Testis (tissue), 3 donors: ENCODE results near the gene MMP23B. TPM values are rescaled to one million over a fixed set of nuclear protein-coding genes. Genes with fewer than 3 reads are reported as not detected.
"Not testable (repeated sequence)": the region's sequence is repeated elsewhere in the genome, so short reads cannot be mapped to it uniquely, and the experiment has no call there.

Experiments
- DNase-seq: peaks from one replicate; pipeline ENCODE4 v3.0.0-alpha.2; 2019
- H3K27ac ChIP-seq, 2 donors: fragments of 200-600 bp; sonication (generic); one replicate each; pipeline ENCODE4 v1.5.1; 2019
- H3K27me3 ChIP-seq: fragments of 200-600 bp; sonication (generic); one replicate; pipeline ENCODE4 v1.5.1; 2019
- H3K36me3 ChIP-seq: fragments of 200-600 bp; sonication (generic); one replicate; pipeline ENCODE4 v1.5.1; 2017; ENCODE audit warnings: low read depth; ENCODE audit errors: missing control alignments
- H3K4me1 ChIP-seq: fragments of 200-600 bp; sonication (generic); one replicate; pipeline ENCODE4 v1.5.1; 2019
- H3K4me3 ChIP-seq, 2 donors: fragments of 200-600 bp; sonication (generic); one replicate each; pipeline ENCODE4 v1.5.1; 2017 to 2019
- H3K9me3 ChIP-seq: fragments of 200-600 bp; sonication (generic); one replicate; pipeline ENCODE4 v1.5.1; 2017
- POLR2A ChIP-seq: fragments of 450-650 bp; IDR thresholded peaks from one replicate; pipeline ENCODE4 v1.6.1; 2017; ENCODE audit warnings: antibody characterized with exemption, mild to moderate bottlenecking, moderate library complexity
- WGBS, 2 donors: methylation state at CpG; one replicate each; pipeline ENCODE4 v1.1.5; 2018; 5-methylcytosine and 5-hydroxymethylcytosine counted together
- intact Hi-C: fragments of 100-400 bp; cut with DNase I; formaldehyde crosslinking; loops from one replicate; pipeline ENCODE4 v1.15.1; 2023; ENCODE audit warnings: low total_unique reads
- polyA plus RNA-seq: library from polyadenylated mRNA; stranded (reverse); fragments of 350-450 nt; fragmentation: Illumina TruSeq; extraction: RNeasy Lipid Tissue Mini Kit (QIAGEN cat#74804); gene quantifications from one replicate; pipeline ENCODE4 v1.2.3, GENCODE V29; 2014; ENCODE audit warnings: low read depth, low replicate concordance; ENCODE audit not compliant: insufficient read depth
- total RNA-seq, 2 donors: library from RNA; depleted of rRNA; stranded (reverse); fragments of >200 nt; gene quantifications; one replicate each; pipeline ENCODE4 v1.2.3, GENCODE V29; 2016
- TF ChIP-seq, protein P1 (sequence below), 3 experiments: fragments of 450-650 bp in 2 of 3; fragments of 200-600 bp in 1 of 3; sonication (generic) in 1 of 3; IDR thresholded peaks; one replicate each; pipeline ENCODE4 v1.5.1; 2016 to 2019; ENCODE audit warnings: antibody characterized with exemption in 3 of 3, mild to moderate bottlenecking in 2 of 3, moderate library complexity in 1 of 3

MMP23B gene
- total and polyA plus RNA-seq, 3 donors from 2014 or later: 13.1 to 50.2 (median 49.0) TPM

DNA sequence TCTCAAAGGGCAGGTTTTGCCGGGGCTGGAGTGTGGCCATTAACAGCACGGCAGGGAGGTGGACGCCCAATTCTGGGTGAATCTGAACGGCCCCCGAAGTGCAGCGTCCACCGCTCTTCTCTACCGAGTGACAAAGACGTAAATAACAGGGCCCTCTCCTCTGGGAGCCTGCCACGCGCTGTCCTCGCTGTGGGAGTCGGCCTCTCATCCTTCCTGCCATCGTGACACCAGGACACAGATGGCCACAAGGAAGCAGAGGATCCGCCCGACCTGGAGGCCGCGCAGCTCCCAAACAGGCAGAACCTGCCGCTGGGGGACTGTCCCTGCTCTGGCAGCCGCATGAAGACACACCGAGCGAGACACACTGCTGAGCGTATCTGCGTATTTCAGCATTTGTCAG lies 38.9 kb downstream of the MMP23B start:
- H3K9me3 ChIP-seq: no peaks in the 10 kb centered on the region
- H3K27me3 ChIP-seq: no peaks in the 10 kb centered on the region
- DNase-seq: no peak
- H3K27ac ChIP-seq: no peak overlapping the region
- H3K4me3 ChIP-seq: no peak overlapping the region
- H3K36me3 ChIP-seq: peaks cover 5% of the 10 kb centered on the region
- intact Hi-C loops: loop anchor here (10.0 kb wide), 1 partner anchor 574 kb away; no protein-coding TSS in a partner anchor
- 92 to 93% methylated on average over 15 to 24 of the region's 24 CpGs for WGBS, 2 donors
- TF ChIP-seq, protein P1, sequence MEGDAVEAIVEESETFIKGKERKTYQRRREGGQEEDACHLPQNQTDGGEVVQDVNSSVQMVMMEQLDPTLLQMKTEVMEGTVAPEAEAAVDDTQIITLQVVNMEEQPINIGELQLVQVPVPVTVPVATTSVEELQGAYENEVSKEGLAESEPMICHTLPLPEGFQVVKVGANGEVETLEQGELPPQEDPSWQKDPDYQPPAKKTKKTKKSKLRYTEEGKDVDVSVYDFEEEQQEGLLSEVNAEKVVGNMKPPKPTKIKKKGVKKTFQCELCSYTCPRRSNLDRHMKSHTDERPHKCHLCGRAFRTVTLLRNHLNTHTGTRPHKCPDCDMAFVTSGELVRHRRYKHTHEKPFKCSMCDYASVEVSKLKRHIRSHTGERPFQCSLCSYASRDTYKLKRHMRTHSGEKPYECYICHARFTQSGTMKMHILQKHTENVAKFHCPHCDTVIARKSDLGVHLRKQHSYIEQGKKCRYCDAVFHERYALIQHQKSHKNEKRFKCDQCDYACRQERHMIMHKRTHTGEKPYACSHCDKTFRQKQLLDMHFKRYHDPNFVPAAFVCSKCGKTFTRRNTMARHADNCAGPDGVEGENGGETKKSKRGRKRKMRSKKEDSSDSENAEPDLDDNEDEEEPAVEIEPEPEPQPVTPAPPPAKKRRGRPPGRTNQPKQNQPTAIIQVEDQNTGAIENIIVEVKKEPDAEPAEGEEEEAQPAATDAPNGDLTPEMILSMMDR (IDR thresholded peaks at IDR 0.05): no peak
- TF ChIP-seq POLR2A: no peak
- no peaks in the 10 kb centered on the region for H3K4me1 ChIP-seq

DNA sequence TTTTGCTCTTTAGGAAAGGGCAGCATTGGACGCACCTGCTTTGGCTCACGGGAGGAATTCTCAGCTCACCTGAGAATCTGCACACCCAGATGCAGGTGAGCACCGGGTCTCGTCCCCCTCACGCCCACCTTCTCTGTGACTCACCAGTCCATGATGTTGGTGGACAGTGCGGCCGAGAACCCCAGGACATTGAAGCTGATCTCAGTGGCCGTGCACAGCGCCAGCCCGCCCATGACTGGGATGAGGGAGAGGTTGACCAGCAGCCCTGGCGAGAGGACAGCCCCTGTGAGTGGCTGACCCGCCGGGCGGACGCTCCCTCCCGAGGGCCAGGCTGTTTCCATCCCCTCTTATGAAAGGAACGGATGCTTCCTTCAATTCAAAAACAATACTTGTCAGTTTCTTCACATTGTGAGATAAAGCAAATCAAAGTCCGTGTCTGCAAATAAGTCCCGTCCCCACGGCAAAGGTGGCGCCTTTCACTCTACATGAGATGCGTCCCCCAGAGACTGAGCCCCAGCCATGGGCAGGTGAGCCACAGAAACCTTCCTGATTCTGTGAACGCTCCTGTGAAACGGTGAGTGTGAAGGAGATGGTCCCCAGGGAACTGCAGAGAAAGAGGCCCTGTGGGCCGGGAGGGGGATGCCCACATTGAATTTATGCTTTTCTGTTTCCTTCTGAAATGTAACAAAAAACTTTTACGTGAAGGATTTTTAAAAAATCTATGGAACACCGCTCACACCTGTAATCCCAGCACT lies 39.6 kb downstream of the MMP23B start:
- Histone ChIP-seq H3K27me3 (no peaks in the 10 kb centered on the region), H3K9me3 (no peaks in the 10 kb centered on the region), H3K4me1 (no peaks in the 10 kb centered on the region), H3K27ac (no peak overlapping the region), H3K4me3 (no peak overlapping the region), H3K36me3 (peaks cover 5% of the 10 kb centered on the region)
- intact Hi-C loops: loop anchor here (10.0 kb wide), 1 partner anchor 573 kb away; no protein-coding TSS in a partner anchor
- DNase-seq: no peak
- 85 to 88% methylated on average over 27 of the region's 27 CpGs for WGBS, 2 donors
- TF ChIP-seq, protein P1 (IDR thresholded peaks at IDR 0.05): no peak
- TF ChIP-seq POLR2A: no peak

DNA sequence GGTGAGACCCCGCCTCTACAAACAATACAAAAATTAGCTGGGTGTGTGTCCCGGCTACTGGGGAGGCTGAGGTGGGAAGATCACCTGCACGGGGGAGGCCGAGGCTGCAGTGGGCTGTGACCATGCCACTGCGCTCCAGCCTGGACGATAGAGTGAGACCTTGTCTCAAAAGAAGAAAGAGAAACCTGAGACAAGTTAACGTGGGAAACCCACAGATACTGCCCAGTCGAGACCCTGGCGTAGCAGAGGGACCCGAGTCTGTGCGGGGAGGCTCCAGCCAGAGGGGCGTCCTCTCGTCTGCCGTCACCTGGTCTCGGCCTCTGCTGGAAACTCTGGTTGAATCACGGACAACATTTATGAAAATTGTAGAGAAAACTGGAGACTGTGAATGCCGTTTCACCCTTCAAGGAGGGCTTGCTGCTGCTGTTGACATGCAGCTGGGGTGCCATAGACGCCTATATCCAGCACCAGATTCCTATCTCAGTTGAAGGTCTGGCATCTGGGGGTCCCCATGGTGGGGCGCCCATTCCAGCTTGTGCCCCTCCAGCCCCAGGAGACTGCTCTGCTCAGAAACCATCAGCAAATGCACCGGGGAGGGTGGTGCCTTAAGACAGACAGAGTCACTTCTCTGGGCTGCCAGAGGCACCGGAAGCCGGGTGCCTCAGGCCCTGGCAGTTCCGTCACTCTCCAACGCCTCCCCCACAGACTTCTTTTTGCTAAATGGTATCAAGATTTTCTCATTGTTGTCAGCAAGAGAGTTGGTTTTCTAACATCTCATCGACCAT lies 40.4 kb downstream of the MMP23B start:
- TF ChIP-seq POLR2A: no peak
- TF ChIP-seq, protein P1 (IDR thresholded peaks at IDR 0.05): no peak
- WGBS, 2 donors: 88 to 91% methylated on average over 25 of the region's 25 CpGs
- peaks cover 5% of the 10 kb centered on the region for H3K36me3 ChIP-seq

DNA sequence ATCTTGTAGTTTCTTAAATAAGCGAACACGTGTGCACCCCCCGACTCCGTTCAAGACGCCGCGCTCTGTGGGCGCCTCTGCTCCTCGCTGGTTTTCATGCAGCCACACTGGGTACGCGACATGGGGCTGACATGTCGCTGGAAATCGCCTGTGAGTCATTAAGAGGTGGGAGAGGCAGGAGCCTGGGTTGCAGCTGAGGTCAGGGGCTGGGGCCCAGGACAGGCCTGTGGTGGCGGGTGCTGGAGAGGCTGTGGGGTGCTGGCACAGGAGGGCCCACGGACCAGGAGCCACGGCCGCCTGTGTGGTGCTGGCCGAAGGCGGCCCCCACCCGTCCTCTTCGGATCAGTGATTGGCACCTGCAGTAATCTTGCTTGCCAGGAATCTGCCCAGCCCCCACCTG lies 42.8 kb downstream of the MMP23B start:
- not testable (repeated sequence) for DNase-seq, H3K27me3 ChIP-seq, H3K27ac ChIP-seq, H3K4me1 ChIP-seq, H3K4me3 ChIP-seq, H3K9me3 ChIP-seq, H3K36me3 ChIP-seq
- WGBS, 2 donors: 87 to 90% methylated on average over 11 to 17 of the region's 21 CpGs
- intact Hi-C loops: loop anchor here (10.0 kb wide), 1 partner anchor 570 kb away; no protein-coding TSS in a partner anchor

More for the DNA sequence above, 40.4 kb downstream of the MMP23B start:
- Histone ChIP-seq H3K4me1 (no peaks in the 10 kb centered on the region), H3K9me3 (no peaks in the 10 kb centered on the region), H3K4me3 (no peak overlapping the region), H3K27ac (no peak overlapping the region), H3K27me3 (no peaks in the 10 kb centered on the region)
- intact Hi-C loops: loop anchor here (10.0 kb wide), 1 partner anchor 572 kb away; no protein-coding TSS in a partner anchor
- DNase-seq: no peak

DNA sequence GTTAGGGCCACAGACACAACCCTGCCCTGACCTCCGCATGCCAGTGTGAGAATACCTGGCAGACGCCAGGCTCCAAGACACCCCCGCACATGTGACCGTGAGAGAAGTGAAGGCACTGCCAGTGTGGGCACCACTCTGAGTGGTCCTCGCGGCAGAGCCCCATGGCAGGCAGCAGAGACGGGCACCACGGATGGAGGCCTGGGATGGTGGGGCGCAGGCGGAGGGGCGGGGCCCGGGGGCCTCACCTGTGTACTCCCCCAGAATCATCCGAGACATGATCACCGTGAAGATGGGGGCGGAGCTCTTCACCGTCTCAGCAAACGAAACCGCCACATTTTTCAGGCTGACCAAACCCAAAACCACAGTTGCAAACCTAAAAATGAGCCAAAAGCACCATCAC lies 43.2 kb downstream of the MMP23B start:
- not testable (repeated sequence) for H3K36me3 ChIP-seq
- WGBS, 2 donors: 92% methylated on average over 10 of the region's 18 CpGs; no CpG with 5 or more reads in 1 of the 2 donors
- intact Hi-C loops: loop anchor here (10.0 kb wide), 1 partner anchor 570 kb away; no protein-coding TSS in a partner anchor

DNA sequence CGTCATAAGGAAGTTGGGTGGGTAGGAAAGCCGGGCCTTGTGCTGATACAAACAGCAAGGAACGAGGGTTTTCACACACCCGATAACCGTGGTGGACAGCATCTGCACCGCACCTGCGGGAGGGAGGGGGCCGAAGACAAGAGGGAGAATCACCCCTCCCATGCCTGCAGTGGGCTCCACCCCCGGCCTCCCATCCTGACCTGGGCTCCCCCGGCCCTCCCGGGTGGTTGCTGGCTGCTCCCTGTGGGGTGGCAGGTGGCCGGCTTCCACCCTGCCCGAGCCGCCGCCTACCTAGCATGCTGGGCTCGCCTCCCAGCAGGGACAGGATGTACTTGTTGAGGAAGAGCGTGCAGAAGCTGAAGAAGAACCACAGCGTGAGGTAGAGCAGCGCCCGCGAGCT lies 44.1 kb downstream of the MMP23B start:
- not testable (repeated sequence) for DNase-seq, H3K27ac ChIP-seq, H3K4me3 ChIP-seq, H3K9me3 ChIP-seq, H3K27me3 ChIP-seq, H3K36me3 ChIP-seq
- intact Hi-C loops: loop anchor here (10.0 kb wide), 1 partner anchor 569 kb away; no protein-coding TSS in a partner anchor
- peaks cover 13% of the 10 kb centered on the region for H3K4me1 ChIP-seq
- WGBS, 2 donors: 100% methylated on average over 1 of the region's 21 CpGs; no CpG with 5 or more reads in 1 of the 2 donors

More for the DNA sequence above, 43.2 kb downstream of the MMP23B start:
- not testable (repeated sequence) for H3K9me3 ChIP-seq, DNase-seq, H3K27ac ChIP-seq, H3K4me3 ChIP-seq, H3K4me1 ChIP-seq, H3K27me3 ChIP-seq
